ENCODE results near the gene PRICKLE3.

- TF ChIP-seq EP300 (IDR thresholded peaks at IDR 0.05; ENCODE audit: low read depth) (no peak), POLR2AphosphoS5 (IDR thresholded peaks at IDR 0.05) (no peak), POLR2A (IDR thresholded peaks at IDR 0.05) (no peak)
- TF ChIP-seq, protein P1, sequence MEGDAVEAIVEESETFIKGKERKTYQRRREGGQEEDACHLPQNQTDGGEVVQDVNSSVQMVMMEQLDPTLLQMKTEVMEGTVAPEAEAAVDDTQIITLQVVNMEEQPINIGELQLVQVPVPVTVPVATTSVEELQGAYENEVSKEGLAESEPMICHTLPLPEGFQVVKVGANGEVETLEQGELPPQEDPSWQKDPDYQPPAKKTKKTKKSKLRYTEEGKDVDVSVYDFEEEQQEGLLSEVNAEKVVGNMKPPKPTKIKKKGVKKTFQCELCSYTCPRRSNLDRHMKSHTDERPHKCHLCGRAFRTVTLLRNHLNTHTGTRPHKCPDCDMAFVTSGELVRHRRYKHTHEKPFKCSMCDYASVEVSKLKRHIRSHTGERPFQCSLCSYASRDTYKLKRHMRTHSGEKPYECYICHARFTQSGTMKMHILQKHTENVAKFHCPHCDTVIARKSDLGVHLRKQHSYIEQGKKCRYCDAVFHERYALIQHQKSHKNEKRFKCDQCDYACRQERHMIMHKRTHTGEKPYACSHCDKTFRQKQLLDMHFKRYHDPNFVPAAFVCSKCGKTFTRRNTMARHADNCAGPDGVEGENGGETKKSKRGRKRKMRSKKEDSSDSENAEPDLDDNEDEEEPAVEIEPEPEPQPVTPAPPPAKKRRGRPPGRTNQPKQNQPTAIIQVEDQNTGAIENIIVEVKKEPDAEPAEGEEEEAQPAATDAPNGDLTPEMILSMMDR (IDR thresholded peaks at IDR 0.05) = no peak
Observed at GRCh38 chrX:49188468-49189076, 2.4 kb upstream of the PRICKLE3 start.
